ENCODE results near the gene ACTN1.
A peak's percentile ranks its signal among the peaks of the same experiment; 100 is the strongest.

The ACTN1 gene

GRCh38 chr14:68892961-68893360 lies 86.1 kb downstream of the ACTN1 start:
- Mint-ChIP-seq H3K36me3 (no peaks in the 10 kb centered on the region), H3K4me1 (peaks cover 3% of the 10 kb centered on the region), H3K4me3 (no peak overlapping the region), H3K27ac (no peak overlapping the region), H3K9me3 (no peaks in the 10 kb centered on the region), H3K27me3 (peaks cover 7% of the 10 kb centered on the region)
- no peak for ATAC-seq

GRCh38 chr14:68891851-68892660 lies 87.0 kb downstream of the ACTN1 start:
- Mint-ChIP-seq H3K4me3 (no peak overlapping the region), H3K36me3 (no peaks in the 10 kb centered on the region), H3K27me3 (no peaks in the 10 kb centered on the region), H3K9me3 (no peaks in the 10 kb centered on the region), H3K27ac (no peak overlapping the region), H3K4me1 (no peaks in the 10 kb centered on the region)
- ATAC-seq, result no peak

GRCh38 chr14:68890173-68890931 lies 88.8 kb downstream of the ACTN1 start:
- Mint-ChIP-seq H3K4me3 (no peak overlapping the region), H3K27me3 (no peaks in the 10 kb centered on the region), H3K9me3 (no peaks in the 10 kb centered on the region), H3K36me3 (no peaks in the 10 kb centered on the region), H3K4me1 (no peaks in the 10 kb centered on the region), H3K27ac (no peak overlapping the region)
- ATAC-seq, result peak; percentile 7

- Mint-ChIP-seq H3K4me3 (no peak overlapping the region), H3K9me3 (no peaks in the 10 kb centered on the region), H3K36me3 (no peaks in the 10 kb centered on the region), H3K27me3 (no peaks in the 10 kb centered on the region), H3K27ac (no peak overlapping the region), H3K4me1 (no peaks in the 10 kb centered on the region)
- no peak for ATAC-seq
Observed at GRCh38 chr14:68888883-68889282, 90.2 kb downstream of the ACTN1 start.

- Mint-ChIP-seq H3K36me3 (no peaks in the 10 kb centered on the region), H3K27ac (no peak overlapping the region), H3K27me3 (no peaks in the 10 kb centered on the region), H3K4me1 (no peaks in the 10 kb centered on the region), H3K9me3 (no peaks in the 10 kb centered on the region), H3K4me3 (no peak overlapping the region)
- no peak for ATAC-seq
Observed at GRCh38 chr14:68888025-68888850, 90.9 kb downstream of the ACTN1 start.

GRCh38 chr14:68886109-68886434 lies 93.0 kb downstream of the ACTN1 start:
- no peaks in the 10 kb centered on the region for H3K9me3 Mint-ChIP-seq
- no peak overlapping the region for H3K4me3 Mint-ChIP-seq
- ATAC-seq, result no peak
- H3K4me1 Mint-ChIP-seq, result no peaks in the 10 kb centered on the region
- no peaks in the 10 kb centered on the region for H3K36me3 Mint-ChIP-seq
- no peaks in the 10 kb centered on the region for H3K27me3 Mint-ChIP-seq
- H3K27ac Mint-ChIP-seq, result no peak overlapping the region

GRCh38 chr14:68885226-68886108 lies 93.6 kb downstream of the ACTN1 start:
- H3K27ac Mint-ChIP-seq, result no peak overlapping the region

GRCh38 chr14:68884031-68885030 lies 94.8 kb downstream of the ACTN1 start:
- Mint-ChIP-seq H3K27me3 (no peaks in the 10 kb centered on the region), H3K9me3 (no peaks in the 10 kb centered on the region), H3K27ac (no peak overlapping the region), H3K4me1 (no peaks in the 10 kb centered on the region), H3K4me3 (no peak overlapping the region), H3K36me3 (no peaks in the 10 kb centered on the region)
- ATAC-seq, result no peak

More at GRCh38 chr14:68885226-68886108, 93.6 kb downstream of the ACTN1 start:
- Mint-ChIP-seq H3K9me3 (no peaks in the 10 kb centered on the region), H3K4me1 (no peaks in the 10 kb centered on the region), H3K27me3 (no peaks in the 10 kb centered on the region), H3K36me3 (no peaks in the 10 kb centered on the region), H3K4me3 (no peak overlapping the region)
- ATAC-seq, result peak; percentile 18

GRCh38 chr14:68882235-68882634 lies 96.9 kb downstream of the ACTN1 start:
- ATAC-seq, result no peak
- Mint-ChIP-seq H3K27me3 (peaks cover 11% of the 10 kb centered on the region), H3K36me3 (no peaks in the 10 kb centered on the region), H3K27ac (no peak overlapping the region), H3K9me3 (no peaks in the 10 kb centered on the region), H3K4me1 (no peaks in the 10 kb centered on the region), H3K4me3 (no peak overlapping the region)

GRCh38 chr14:68881396-68881795 lies 97.7 kb downstream of the ACTN1 start:
- H3K4me1 Mint-ChIP-seq, result no peaks in the 10 kb centered on the region
- H3K9me3 Mint-ChIP-seq, result no peaks in the 10 kb centered on the region
- no peak overlapping the region for H3K27ac Mint-ChIP-seq
- H3K4me3 Mint-ChIP-seq, result no peak overlapping the region
- peaks cover 11% of the 10 kb centered on the region for H3K27me3 Mint-ChIP-seq
- ATAC-seq, result no peak
- no peaks in the 10 kb centered on the region for H3K36me3 Mint-ChIP-seq

- no peaks in the 10 kb centered on the region for H3K9me3 Mint-ChIP-seq
- H3K27me3 Mint-ChIP-seq, result peaks cover 11% of the 10 kb centered on the region
- H3K4me1 Mint-ChIP-seq, result no peaks in the 10 kb centered on the region
- no peaks in the 10 kb centered on the region for H3K36me3 Mint-ChIP-seq
- no peak for ATAC-seq
- H3K27ac Mint-ChIP-seq, result no peak overlapping the region
- H3K4me3 Mint-ChIP-seq, result no peak overlapping the region
Observed at GRCh38 chr14:68880581-68881105, 98.5 kb downstream of the ACTN1 start.

GRCh38 chr14:68879841-68880575 lies 99.1 kb downstream of the ACTN1 start:
- Mint-ChIP-seq H3K36me3 (no peaks in the 10 kb centered on the region), H3K4me1 (no peaks in the 10 kb centered on the region)

GRCh38 chr14:68879321-68879781 lies 99.8 kb downstream of the ACTN1 start:
- no peaks in the 10 kb centered on the region for H3K9me3 Mint-ChIP-seq
- H3K27ac Mint-ChIP-seq, result no peak overlapping the region
- no peak overlapping the region for H3K4me3 Mint-ChIP-seq
- peak; percentile 14 for ATAC-seq
- H3K27me3 Mint-ChIP-seq, result peaks cover 18% of the 10 kb centered on the region
- no peaks in the 10 kb centered on the region for H3K4me1 Mint-ChIP-seq
- no peaks in the 10 kb centered on the region for H3K36me3 Mint-ChIP-seq

More at GRCh38 chr14:68879841-68880575, 99.1 kb downstream of the ACTN1 start:
- Mint-ChIP-seq H3K27ac (no peak overlapping the region), H3K4me3 (no peak overlapping the region), H3K9me3 (no peaks in the 10 kb centered on the region), H3K27me3 (peaks cover 17% of the 10 kb centered on the region)
- ATAC-seq, result no peak

Data from stimulated activated memory B cell treated with anti-CD40 and anti-IgM and Interleukin-4, amounts not matched to agents 10 μg/mL and 1 μg/mL and 100 μg/mL, for 72 hours (primary cell).